ENCODE data around the gene PIK3C2G. TPM values are rescaled to one million over a fixed set of nuclear protein-coding genes. Genes with fewer than 3 reads are reported as not detected.

Gene PIK3C2G
- total and polyA plus RNA-seq, 7 donors: under 0.01 TPM; not detected in 6

GRCh38 chr12:18424857-18425256 is 163.5 kb downstream of the PIK3C2G start:
- intact Hi-C loops (cut with DNase I): no loop called here
- WGBS, 3 donors: 68 to 84% (median 69%) methylated on average over 2 of the region's 2 CpGs
- H3K27me3 ChIP-seq (ENCODE audit: insufficient read depth in 3 of 3, low read length in 2 of 3): peaks cover 0 to 1% (median 0%) of the 10 kb centered on the region in 3 donors
- H3K4me1 ChIP-seq: no peaks in the 10 kb centered on the region
- no peaks in the 10 kb centered on the region for H3K9me3 ChIP-seq
- H3K36me3 ChIP-seq (ENCODE audit: insufficient read depth in 1 of 2, low read depth in 1 of 2): no peaks in the 10 kb centered on the region
- H3K27ac ChIP-seq: no peak overlapping the region
- no peak overlapping the region for H3K4me3 ChIP-seq
- ATAC-seq (no peak), DNase-seq (no peak)
- no peak for TF ChIP-seq CTCF (IDR thresholded peaks at IDR 0.05)

GRCh38 chr12:18427520-18427919 is 166.2 kb downstream of the PIK3C2G start:
- Histone ChIP-seq H3K9me3 (no peaks in the 10 kb centered on the region), H3K4me3 (no peak overlapping the region), H3K27ac (no peak overlapping the region), H3K4me1 (no peaks in the 10 kb centered on the region), H3K36me3 (ENCODE audit: insufficient read depth in 1 of 2, low read depth in 1 of 2) (no peaks in the 10 kb centered on the region), H3K27me3 (ENCODE audit: insufficient read depth in 3 of 3, low read length in 2 of 3) (peaks cover 0 to 1% (median 0%) of the 10 kb centered on the region in 3 donors)
- WGBS, 3 donors: 58 to 79% (median 60%) methylated on average over 3 of the region's 3 CpGs
- TF ChIP-seq CTCF (IDR thresholded peaks at IDR 0.05): no peak
- no peak for ATAC-seq
- DNase-seq: no peak
- intact Hi-C loops (cut with DNase I): no loop called here

- Histone ChIP-seq H3K9me3 (no peaks in the 10 kb centered on the region), H3K27me3 (ENCODE audit: insufficient read depth in 3 of 3, low read length in 2 of 3) (peaks cover 0 to 1% (median 0%) of the 10 kb centered on the region in 3 donors), H3K36me3 (ENCODE audit: insufficient read depth in 1 of 2, low read depth in 1 of 2) (no peaks in the 10 kb centered on the region), H3K4me3 (no peak overlapping the region), H3K27ac (no peak overlapping the region), H3K4me1 (no peaks in the 10 kb centered on the region)
- intact Hi-C loops (cut with DNase I): no loop called here
- no peak for TF ChIP-seq CTCF (IDR thresholded peaks at IDR 0.05)
- no peak for ATAC-seq
- no peak for DNase-seq
- WGBS, 3 donors: 38 to 47% (median 46%) methylated on average over 2 of the region's 2 CpGs
Measured at GRCh38 chr12:18428416-18428815, 167.1 kb downstream of the PIK3C2G start.

DNA sequence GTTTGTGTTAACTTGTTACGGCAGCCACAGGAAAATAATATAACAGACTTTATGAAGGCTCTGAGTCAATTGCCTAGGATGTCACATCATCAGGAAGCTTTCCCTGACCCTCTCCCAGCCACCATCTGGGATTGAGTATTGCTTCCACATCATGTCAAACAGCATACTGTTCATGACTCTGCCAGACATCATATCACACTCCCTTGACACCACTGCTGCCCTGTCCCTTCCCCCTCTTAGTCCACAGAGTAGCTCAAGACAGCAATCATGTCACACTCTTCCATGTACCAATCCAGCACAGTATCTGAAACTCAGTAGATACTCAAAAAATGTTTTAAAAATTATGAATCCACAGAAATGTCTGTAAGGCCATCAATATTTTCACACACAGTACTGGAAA is 168.0 kb downstream of the PIK3C2G start:
- no peaks in the 10 kb centered on the region for H3K9me3 ChIP-seq
- no peaks in the 10 kb centered on the region for H3K27me3 ChIP-seq (ENCODE audit: insufficient read depth in 3 of 3, low read length in 2 of 3)
- H3K36me3 ChIP-seq (ENCODE audit: insufficient read depth in 1 of 2, low read depth in 1 of 2): no peaks in the 10 kb centered on the region
- H3K27ac ChIP-seq: no peak overlapping the region
- DNase-seq: no peak
- 80 to 100% (median 94%) methylated on average over 1 of the region's 1 CpG for WGBS, 3 donors
- H3K4me3 ChIP-seq: no peak overlapping the region
- TF ChIP-seq CTCF (IDR thresholded peaks at IDR 0.05): no peak
- intact Hi-C loops (cut with DNase I): no loop called here
- no peak for ATAC-seq
- no peaks in the 10 kb centered on the region for H3K4me1 ChIP-seq

- Histone ChIP-seq H3K27me3 (ENCODE audit: insufficient read depth in 3 of 3, low read length in 2 of 3) (no peaks in the 10 kb centered on the region), H3K4me3 (no peak overlapping the region), H3K36me3 (ENCODE audit: insufficient read depth in 1 of 2, low read depth in 1 of 2) (no peaks in the 10 kb centered on the region), H3K9me3 (no peaks in the 10 kb centered on the region), H3K4me1 (no peaks in the 10 kb centered on the region), H3K27ac (no peak overlapping the region)
- WGBS, 3 donors: 12 to 25% (median 12%) methylated on average over 3 of the region's 3 CpGs
- TF ChIP-seq CTCF (IDR thresholded peaks at IDR 0.05): peak; percentile 29
- no peak for DNase-seq
- intact Hi-C loops (cut with DNase I): no loop called here
- ATAC-seq: no peak
Measured at GRCh38 chr12:18430425-18431048, 169.2 kb downstream of the PIK3C2G start.
